B cell (primary cell): ENCODE measurements around the gene GDAP1L1. TPM values are rescaled to one million over a fixed set of nuclear protein-coding genes. Genes with fewer than 3 reads are reported as not detected.
A peak's percentile ranks its signal among the peaks of the same experiment; 100 is the strongest.

Experiments used
- ATAC-seq: fragments of 200-7000 bp; cut with Tn5 transposase; one replicate; pipeline ENCODE4 v1.10.0; 2021; ENCODE audit warnings: low read depth, mild to moderate bottlenecking, moderate number of reproducible peaks, moderate library complexity
- CTCF ChIA-PET: fragments of 350-600 bp; sonication (Branson Sonifier 250); formaldehyde crosslinking; loops from one replicate; lab custom pipeline; 2021; ENCODE audit warnings: antibody characterized with exemption, inconsistent platforms; lab: Charles Lee
- POLR2A ChIA-PET: fragments of 350-600 bp; sonication (Branson Sonifier 250); formaldehyde crosslinking; loops from one replicate; lab custom pipeline; 2021; ENCODE audit warnings: antibody characterized with exemption; lab: Charles Lee
- DNase-seq: peaks from one replicate; pipeline ENCODE4 v3.0.0; 2013
- H2AFZ ChIP-seq: 2 replicates; pipeline ENCODE4 v1.6.1; 2012; ENCODE audit warnings: mild to moderate bottlenecking, low read depth, low read length; ENCODE audit not compliant: insufficient read depth, poor library complexity, severe bottlenecking
- H3K27ac ChIP-seq, 2 donors: 1 replicate in 1 of 2; 2 replicates in 1 of 2; pipeline ENCODE4 v1.5.1; 2012 to 2013; ENCODE audit warnings: low read length in 2 of 2, mild to moderate bottlenecking in 2 of 2, moderate library complexity in 1 of 2
- H3K27me3 ChIP-seq, 4 experiments: fragments of 200-600 bp in 1 of 4; sonication (generic) in 1 of 4; replicated peaks in 1 of 4; 1 replicate in 2 of 4; 2 replicates in 2 of 4; pipeline versions ENCODE4 v1.6.1 to v1.7.0; 2013 to 2016; ENCODE audit warnings: low read length in 3 of 4, mild to moderate bottlenecking in 2 of 4, mixed read lengths in 1 of 4, moderate library complexity in 1 of 4; ENCODE audit not compliant: insufficient read depth in 4 of 4, control insufficient read depth in 3 of 4; ENCODE audit errors: control extremely low read depth in 1 of 4
- H3K36me3 ChIP-seq, 2 experiments: replicated peaks in 1 of 2; 1 replicate in 1 of 2; 2 replicates in 1 of 2; pipeline versions ENCODE4 v1.6.1 to v1.7.1; 2013; ENCODE audit warnings: low read length in 1 of 2; ENCODE audit not compliant: insufficient read depth in 2 of 2, control insufficient read depth in 1 of 2; ENCODE audit errors: control extremely low read depth in 1 of 2, extremely low read depth in 1 of 2
- H3K4me1 ChIP-seq, 2 donors: fragments of 200-600 bp in 1 of 2; sonication (generic) in 1 of 2; 1 replicate in 1 of 2; 2 replicates in 1 of 2; pipeline versions ENCODE4 v1.5.1 to v1.6.1; 2013 to 2017; ENCODE audit warnings: low read length in 2 of 2; ENCODE audit not compliant: control insufficient read depth in 2 of 2, insufficient read depth in 2 of 2
- H3K4me2 ChIP-seq: replicated peaks from 2 replicates; pipeline ENCODE3; 2012; ENCODE audit warnings: mild to moderate bottlenecking, low read depth, low read length; ENCODE audit not compliant: poor library complexity, severe bottlenecking
- H3K4me3 ChIP-seq, 5 experiments: fragments of 200-600 bp in 1 of 5; sonication (generic) in 1 of 5; 1 replicate in 3 of 5; 2 replicates in 2 of 5; pipeline versions ENCODE4 v1.5.1 to v1.7.0; 2011 to 2016; ENCODE audit warnings: low read length in 4 of 5, mild to moderate bottlenecking in 4 of 5, low read depth in 2 of 5, control low read depth in 1 of 5, moderate library complexity in 1 of 5; ENCODE audit not compliant: insufficient read depth in 1 of 5; ENCODE audit errors: control extremely low read depth in 1 of 5, extremely low read depth in 1 of 5
- H3K79me2 ChIP-seq: fragments of 200-600 bp; sonication (generic); one replicate; pipeline ENCODE4 v1.6.0; 2016; ENCODE audit warnings: low read length; ENCODE audit not compliant: control insufficient read depth, insufficient read depth
- H3K9ac ChIP-seq: fragments of 200-600 bp; sonication (generic); 2 replicates; pipeline ENCODE4 v1.6.1; 2017; ENCODE audit warnings: mild to moderate bottlenecking, low read length, moderate library complexity
- H3K9me3 ChIP-seq, 3 donors: one replicate each; pipeline versions ENCODE4 v1.6.1 to v1.7.1; 2013; ENCODE audit warnings: low read length in 2 of 3; ENCODE audit not compliant: control insufficient read depth in 2 of 3, insufficient read depth in 1 of 3; ENCODE audit errors: control extremely low read depth in 1 of 3
- H4K20me1 ChIP-seq: 2 replicates; pipeline ENCODE4 v1.6.0; 2012; ENCODE audit warnings: mild to moderate bottlenecking, low read length; ENCODE audit not compliant: insufficient read depth, control insufficient read depth, poor library complexity, severe bottlenecking
- H3K27ac Mint-ChIP-seq: one replicate; pipeline ENCODE4 v1.8.0; 2021; ENCODE audit warnings: mixed read lengths
- H3K27me3 Mint-ChIP-seq: one replicate; pipeline ENCODE4 v1.8.0; 2021; ENCODE audit warnings: mixed read lengths
- H3K4me1 Mint-ChIP-seq: one replicate; pipeline ENCODE4 v1.8.0; 2021; ENCODE audit warnings: mixed read lengths
- H3K4me3 Mint-ChIP-seq: one replicate; pipeline ENCODE4 v1.8.0; 2021; ENCODE audit warnings: mixed read lengths
- H3K9me3 Mint-ChIP-seq: one replicate; pipeline ENCODE4 v1.8.0; 2022; ENCODE audit warnings: mixed read lengths; ENCODE audit not compliant: insufficient read depth
- EZH2 ChIP-seq: IDR thresholded peaks from 2 replicates; pipeline ENCODE4 v1.6.1; 2012; ENCODE audit warnings: borderline replicate concordance, low read depth, mild to moderate bottlenecking, moderate library complexity, low read length; ENCODE audit not compliant: insufficient read depth, poor library complexity, severe bottlenecking
- WGBS: methylation state at CpG from one replicate; pipeline ENCODE4 v1.1.5; 2013; ENCODE audit warnings: missing lambda C conversion rate; ENCODE audit not compliant: insufficient coverage; 5-methylcytosine and 5-hydroxymethylcytosine counted together
- intact Hi-C: fragments of 100-400 bp; cut with micrococcal nuclease; formaldehyde crosslinking; loops from one replicate; pipeline ENCODE4 v1.10.0; 2022
- polyA plus RNA-seq: library from polyadenylated mRNA; depleted of rRNA; stranded (reverse); fragments of >200 nt; gene quantifications from 2 replicates; pipeline ENCODE4 v1.2.3, GENCODE V29; 2012
- total RNA-seq, 2 donors: library from RNA; stranded (reverse); fragments of 120-200 nt in 1 of 2; gene quantifications; 1 replicate in 1 of 2; 2 replicates in 1 of 2; pipeline versions ENCODE4 v1.2.3 to v1.2.4, GENCODE V29; 2013 to 2022
- TF ChIP-seq, protein P1 (sequence below): fragments of 200-600 bp; IDR thresholded peaks from one replicate; pipeline ENCODE4 v1.8.0; 2022; ENCODE audit warnings: antibody characterized with exemption, mild to moderate bottlenecking

The GDAP1L1 gene
- total and polyA plus RNA-seq, 2 donors (not counting 1 experiment from before 2014, with no cell fraction given) = not detected

DNA sequence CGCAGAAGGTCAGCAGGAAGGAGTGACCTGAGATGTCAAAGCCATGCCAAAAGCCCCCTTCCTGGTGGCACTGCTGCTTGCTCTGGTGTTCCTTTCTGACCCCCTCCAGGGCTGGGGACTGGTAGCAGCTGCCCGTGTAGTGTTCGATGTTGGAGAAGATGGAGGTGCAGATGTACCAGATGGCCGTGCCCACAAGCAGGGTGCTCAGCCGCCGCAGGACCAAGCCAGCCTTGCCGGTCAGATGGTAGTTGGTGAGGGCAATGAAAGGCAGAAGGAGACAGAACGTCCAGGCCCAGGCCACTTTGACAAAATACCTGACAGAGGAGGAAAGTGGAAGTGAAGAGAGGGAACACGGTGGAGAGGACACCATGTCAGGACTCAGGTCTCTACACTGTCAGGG is 59.8 kb downstream of the GDAP1L1 start:
- Mint-ChIP-seq H3K27ac (no peak overlapping the region), H3K9me3 (no peaks in the 10 kb centered on the region), H3K4me3 (no peak overlapping the region), H3K4me1 (peaks cover 22% of the 10 kb centered on the region), H3K27me3 (peaks cover 5% of the 10 kb centered on the region)
- no peaks in the 10 kb centered on the region for H3K27me3 ChIP-seq
- H3K4me2 ChIP-seq = no peak overlapping the region
- WGBS = 97% methylated on average over 8 of the region's 9 CpGs
- H3K79me2 ChIP-seq = peaks cover 31% of the 10 kb centered on the region
- ChIA-PET POLR2A (no interaction called here), CTCF (no interaction called here)
- ATAC-seq = no peak
- no peak overlapping the region for H3K4me3 ChIP-seq
- H3K27ac ChIP-seq = no peak overlapping the region
- no peaks in the 10 kb centered on the region for H3K9me3 ChIP-seq
- TF ChIP-seq EZH2 = no peak
- TF ChIP-seq, protein P1, sequence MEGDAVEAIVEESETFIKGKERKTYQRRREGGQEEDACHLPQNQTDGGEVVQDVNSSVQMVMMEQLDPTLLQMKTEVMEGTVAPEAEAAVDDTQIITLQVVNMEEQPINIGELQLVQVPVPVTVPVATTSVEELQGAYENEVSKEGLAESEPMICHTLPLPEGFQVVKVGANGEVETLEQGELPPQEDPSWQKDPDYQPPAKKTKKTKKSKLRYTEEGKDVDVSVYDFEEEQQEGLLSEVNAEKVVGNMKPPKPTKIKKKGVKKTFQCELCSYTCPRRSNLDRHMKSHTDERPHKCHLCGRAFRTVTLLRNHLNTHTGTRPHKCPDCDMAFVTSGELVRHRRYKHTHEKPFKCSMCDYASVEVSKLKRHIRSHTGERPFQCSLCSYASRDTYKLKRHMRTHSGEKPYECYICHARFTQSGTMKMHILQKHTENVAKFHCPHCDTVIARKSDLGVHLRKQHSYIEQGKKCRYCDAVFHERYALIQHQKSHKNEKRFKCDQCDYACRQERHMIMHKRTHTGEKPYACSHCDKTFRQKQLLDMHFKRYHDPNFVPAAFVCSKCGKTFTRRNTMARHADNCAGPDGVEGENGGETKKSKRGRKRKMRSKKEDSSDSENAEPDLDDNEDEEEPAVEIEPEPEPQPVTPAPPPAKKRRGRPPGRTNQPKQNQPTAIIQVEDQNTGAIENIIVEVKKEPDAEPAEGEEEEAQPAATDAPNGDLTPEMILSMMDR = no peak
- H3K36me3 ChIP-seq = peaks cover 0 to 4% of the 10 kb centered on the region in 2 experiments
- intact Hi-C loops = no loop called here
- no peaks in the 10 kb centered on the region for H4K20me1 ChIP-seq
- H2AFZ ChIP-seq = no peak overlapping the region
- H3K4me1 ChIP-seq = peaks cover 10 to 16% of the 10 kb centered on the region in 2 donors
- DNase-seq = no peak
- no peak overlapping the region for H3K9ac ChIP-seq

DNA sequence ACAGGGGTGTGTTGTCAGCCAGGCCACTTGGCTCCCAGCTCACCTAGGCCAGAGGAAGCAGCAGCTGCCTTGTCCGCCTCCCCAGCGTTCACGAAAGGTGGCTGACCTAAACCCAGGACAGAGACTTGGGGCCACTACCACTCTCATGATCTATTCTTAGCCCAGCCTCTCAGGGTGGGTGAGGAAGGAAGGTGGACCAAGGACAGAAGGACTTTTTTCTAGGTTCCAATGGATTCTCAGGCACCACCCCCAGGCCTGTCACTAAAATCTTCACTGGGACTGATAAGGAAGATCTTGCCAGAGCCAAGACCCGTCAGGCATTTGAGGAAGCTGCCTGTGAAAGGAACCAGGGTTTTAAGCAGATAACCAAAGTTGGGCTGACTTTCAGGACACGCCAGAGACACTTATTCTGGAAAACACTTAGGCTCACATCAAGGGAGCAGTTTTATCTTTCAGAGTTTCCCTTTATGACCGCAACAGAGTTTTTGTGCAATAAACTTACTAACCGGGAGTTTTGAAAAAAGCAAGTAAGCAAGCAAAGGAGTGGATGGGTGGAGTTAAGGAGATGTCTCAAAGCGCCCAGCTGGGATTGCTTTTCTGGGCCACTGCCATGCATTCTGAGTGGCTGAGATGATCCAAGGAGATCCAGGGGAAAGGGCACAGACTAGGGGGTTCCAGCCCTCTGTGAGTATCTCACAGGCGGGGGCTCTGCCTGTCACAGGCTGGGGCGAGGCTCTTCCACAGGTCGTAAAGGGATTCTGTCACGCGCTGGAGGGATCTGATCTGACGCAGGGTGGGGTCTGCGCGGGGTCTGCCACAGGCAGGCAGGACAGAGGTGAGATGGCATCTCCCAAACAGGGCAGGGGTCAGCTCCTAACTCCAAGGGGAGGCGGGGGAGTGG is 62.9 kb downstream of the GDAP1L1 start:
- TF ChIP-seq, protein P1 = no peak
- no peak for TF ChIP-seq EZH2
- H3K4me3 Mint-ChIP-seq = peak overlapping the region; percentile 95
- H3K4me1 ChIP-seq = peaks cover 10 to 16% of the 10 kb centered on the region in 2 donors
- peaks cover 24% of the 10 kb centered on the region for H3K79me2 ChIP-seq
- no peak overlapping the region for H3K27ac ChIP-seq
- peaks cover 22% of the 10 kb centered on the region for H3K4me1 Mint-ChIP-seq
- H3K4me3 ChIP-seq = peak overlapping the region; percentile 62 to 96 (median 95)
- no peaks in the 10 kb centered on the region for H3K9me3 ChIP-seq
- POLR2A ChIA-PET = no interaction called here
- H4K20me1 ChIP-seq = no peaks in the 10 kb centered on the region
- ATAC-seq (no peak), DNase-seq (peak; percentile 8)
- H2AFZ ChIP-seq = peak overlapping the region; percentile 98
- intact Hi-C loops = loop anchor here (5.0 kb wide), 2 partner anchors 577 to 853 kb away; partner anchors contain the start of genes SRSF6 and YWHAB
- peak overlapping the region; percentile 90 for H3K9ac ChIP-seq
- H3K9me3 Mint-ChIP-seq = no peaks in the 10 kb centered on the region
- no peaks in the 10 kb centered on the region for H3K27me3 ChIP-seq
- H3K27ac Mint-ChIP-seq = peak overlapping the region; percentile 82
- 16% methylated on average over 13 of the region's 17 CpGs for WGBS
- peaks cover 5% of the 10 kb centered on the region for H3K27me3 Mint-ChIP-seq
- H3K36me3 ChIP-seq = peaks cover 0 to 2% of the 10 kb centered on the region in 2 experiments
- CTCF ChIA-PET = interaction anchor here (0.8 to 7.4 kb wide), 8 partner anchors 8 to 771 kb away, joined by 3 to 216 read pairs (median 6); partner anchors contain the start of gene OSER1
- H3K4me2 ChIP-seq = peak overlapping the region; percentile 85
